Kidney (tissue), 14 donors: ENCODE results near the gene LAMB3. TPM values are rescaled to one million over a fixed set of nuclear protein-coding genes. Genes with fewer than 3 reads are reported as not detected.

ENCODE experiments used
- DNase-seq, 5 donors: peaks; one replicate each; pipeline ENCODE4 v3.0.0-alpha.2; 2013 to 2020
- FAIRE-seq: peaks from 2 replicates; lab custom pipeline; 2012; peaks lifted over from hg19 to GRCh38; lab: Jason Lieb, UNC
- H3K27ac ChIP-seq, 2 donors: one replicate each; pipeline ENCODE4 v1.7.0; 2013; ENCODE audit warnings: low read depth in 2 of 2, low read length in 2 of 2, inconsistent platforms in 1 of 2
- H3K27me3 ChIP-seq: one replicate; pipeline ENCODE4 v1.7.1; 2013; ENCODE audit warnings: low read length, inconsistent platforms; ENCODE audit not compliant: control insufficient read depth, insufficient read depth
- H3K36me3 ChIP-seq, 3 donors: one replicate each; pipeline versions ENCODE4 v1.7.0 to v1.7.1; 2013; ENCODE audit warnings: low read length in 3 of 3, control low read depth in 1 of 3, inconsistent platforms in 1 of 3; ENCODE audit not compliant: insufficient read depth in 3 of 3, control insufficient read depth in 2 of 3
- H3K4me1 ChIP-seq, 3 donors: one replicate each; pipeline versions ENCODE4 v1.7.0 to v1.7.1; 2013; ENCODE audit warnings: low read length in 3 of 3, inconsistent platforms in 1 of 3, low read depth in 1 of 3; ENCODE audit not compliant: control insufficient read depth in 2 of 3, insufficient read depth in 2 of 3
- H3K4me3 ChIP-seq, 3 donors: one replicate each; pipeline versions ENCODE4 v1.7.0 to v1.8.1; 2013; ENCODE audit warnings: low read length in 3 of 3, control low read depth in 1 of 3, inconsistent platforms in 1 of 3
- H3K9ac ChIP-seq, 3 donors: one replicate each; pipeline versions ENCODE4 v1.7.0 to v1.7.1; 2013; ENCODE audit warnings: low read length in 3 of 3, control low read depth in 1 of 3, inconsistent platforms in 1 of 3
- H3K9me3 ChIP-seq, 3 donors: one replicate each; pipeline versions ENCODE4 v1.7.0 to v1.7.1; 2013; ENCODE audit warnings: low read length in 3 of 3, control low read depth in 1 of 3, inconsistent platforms in 1 of 3; ENCODE audit not compliant: control insufficient read depth in 2 of 3, insufficient read depth in 1 of 3
- intact Hi-C: fragments of 100-400 bp; cut with DNase I; formaldehyde crosslinking; loops from one replicate; pipeline ENCODE4 v1.11.1; 2022
- polyA plus RNA-seq: library from polyadenylated mRNA; stranded (reverse); fragments of 350-450 nt; fragmentation: Illumina TruSeq; extraction: RNeasy Lipid Tissue Mini Kit (QIAGEN cat#74804); gene quantifications from one replicate; pipeline ENCODE4 v1.2.3, GENCODE V29; 2014; ENCODE audit warnings: low read depth, low replicate concordance; ENCODE audit not compliant: insufficient read depth
- total RNA-seq: library from RNA; stranded (reverse); fragmentation: NEBNext Ultra II Directional; extraction: Animal tissue kit (Norgen Biotek cat#: 25700); gene quantifications from one replicate; pipeline ENCODE4 v1.2.1, GENCODE V29; 2021
- TF ChIP-seq, protein P1 (sequence below): IDR thresholded peaks from 3 replicates; pipeline ENCODE4 v1.5.1; 2012; ENCODE audit warnings: mild to moderate bottlenecking, moderate library complexity, borderline replicate concordance; ENCODE audit not compliant: insufficient read depth; ENCODE audit errors: extremely low read depth
- donor health status: control.
- donor health status: control.
- donor health status: control.
- donor health status: control.
- donor health status: control.
- donor health status: DM: yes; HTN: yes; CAD: no.
- donor health status: Normal renal cell carcinoma (clear cell type).

LAMB3 gene
- total and polyA plus RNA-seq, 2 donors from 2014 or later: 2.5 to 59.7 TPM

DNA sequence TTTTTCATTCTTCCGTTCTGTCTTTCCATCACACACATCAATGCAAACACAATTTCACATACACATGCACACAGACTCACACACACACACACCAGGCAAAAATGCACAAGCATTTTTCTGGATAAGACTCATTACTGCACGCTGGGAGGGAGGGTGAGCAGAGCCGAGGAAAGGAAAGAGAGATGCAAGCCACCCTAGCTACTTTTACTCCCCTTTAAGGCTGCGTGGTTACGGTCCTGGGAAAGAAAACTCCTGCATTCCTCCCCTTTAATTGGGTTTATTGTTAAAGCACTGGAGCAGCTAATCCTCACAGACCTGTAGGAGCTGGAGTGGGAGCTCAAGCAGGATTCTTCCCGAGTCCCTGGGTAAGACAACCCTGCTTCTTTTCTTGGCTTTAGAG is 68.8 kb downstream of the LAMB3 start, which contains the start of gene CAMK1G:
CAMK1G (plus strand) TSS at position 307 of the 400 bp plus-strand sequence. CDS start 11,270 bp downstream, outside the sequence.
- H3K36me3 ChIP-seq: no peaks in the 10 kb centered on the region
- no peak within 1 kb of the TSS for H3K27ac ChIP-seq
- H3K9ac ChIP-seq: peak within 1 kb of the TSS; percentile 1 to 38 (median 37)
- intact Hi-C loops: no loop called here
- TF ChIP-seq, protein P1, sequence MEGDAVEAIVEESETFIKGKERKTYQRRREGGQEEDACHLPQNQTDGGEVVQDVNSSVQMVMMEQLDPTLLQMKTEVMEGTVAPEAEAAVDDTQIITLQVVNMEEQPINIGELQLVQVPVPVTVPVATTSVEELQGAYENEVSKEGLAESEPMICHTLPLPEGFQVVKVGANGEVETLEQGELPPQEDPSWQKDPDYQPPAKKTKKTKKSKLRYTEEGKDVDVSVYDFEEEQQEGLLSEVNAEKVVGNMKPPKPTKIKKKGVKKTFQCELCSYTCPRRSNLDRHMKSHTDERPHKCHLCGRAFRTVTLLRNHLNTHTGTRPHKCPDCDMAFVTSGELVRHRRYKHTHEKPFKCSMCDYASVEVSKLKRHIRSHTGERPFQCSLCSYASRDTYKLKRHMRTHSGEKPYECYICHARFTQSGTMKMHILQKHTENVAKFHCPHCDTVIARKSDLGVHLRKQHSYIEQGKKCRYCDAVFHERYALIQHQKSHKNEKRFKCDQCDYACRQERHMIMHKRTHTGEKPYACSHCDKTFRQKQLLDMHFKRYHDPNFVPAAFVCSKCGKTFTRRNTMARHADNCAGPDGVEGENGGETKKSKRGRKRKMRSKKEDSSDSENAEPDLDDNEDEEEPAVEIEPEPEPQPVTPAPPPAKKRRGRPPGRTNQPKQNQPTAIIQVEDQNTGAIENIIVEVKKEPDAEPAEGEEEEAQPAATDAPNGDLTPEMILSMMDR: no peak
- peak in 4 of 5 donors; percentile 72 to 93 (median 88) for DNase-seq
- no peak for FAIRE-seq
- H3K27me3 ChIP-seq: no peaks in the 10 kb centered on the region
- H3K9me3 ChIP-seq: no peaks in the 10 kb centered on the region
- H3K4me1 ChIP-seq: peaks cover 0 to 14% (median 6%) of the 10 kb centered on the region in 3 donors
- H3K4me3 ChIP-seq: peak within 1 kb of the TSS; percentile 56 to 64 (median 59)

DNA sequence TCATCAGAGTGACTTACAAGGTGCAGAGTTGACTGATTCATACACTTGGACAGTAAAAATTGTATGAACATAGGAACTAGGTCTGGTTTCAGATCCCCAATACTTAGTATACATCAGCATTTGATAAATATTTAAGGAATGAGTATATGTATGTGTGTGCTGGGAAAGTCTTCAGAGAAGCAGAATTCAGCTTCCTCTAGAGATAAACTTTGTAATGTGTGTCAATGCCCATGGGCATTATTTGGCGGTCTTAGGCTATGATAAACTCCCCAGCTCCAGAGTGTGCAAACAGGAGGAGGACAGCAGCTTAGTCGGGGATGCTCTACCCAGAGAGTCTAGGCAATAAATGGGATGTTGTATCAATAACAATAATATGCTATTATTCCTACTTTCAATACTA is 71.6 kb downstream of the LAMB3 start:
- H3K27me3 ChIP-seq: no peaks in the 10 kb centered on the region
- FAIRE-seq: no peak
- peaks cover 0 to 7% (median 2%) of the 10 kb centered on the region in 3 donors for H3K4me1 ChIP-seq
- DNase-seq: no peak
- no peaks in the 10 kb centered on the region for H3K9me3 ChIP-seq
- no peaks in the 10 kb centered on the region for H3K36me3 ChIP-seq
- no peak overlapping the region for H3K9ac ChIP-seq
- no peak overlapping the region for H3K4me3 ChIP-seq
- TF ChIP-seq, protein P1: no peak
- H3K27ac ChIP-seq: no peak overlapping the region
- intact Hi-C loops: no loop called here

DNA sequence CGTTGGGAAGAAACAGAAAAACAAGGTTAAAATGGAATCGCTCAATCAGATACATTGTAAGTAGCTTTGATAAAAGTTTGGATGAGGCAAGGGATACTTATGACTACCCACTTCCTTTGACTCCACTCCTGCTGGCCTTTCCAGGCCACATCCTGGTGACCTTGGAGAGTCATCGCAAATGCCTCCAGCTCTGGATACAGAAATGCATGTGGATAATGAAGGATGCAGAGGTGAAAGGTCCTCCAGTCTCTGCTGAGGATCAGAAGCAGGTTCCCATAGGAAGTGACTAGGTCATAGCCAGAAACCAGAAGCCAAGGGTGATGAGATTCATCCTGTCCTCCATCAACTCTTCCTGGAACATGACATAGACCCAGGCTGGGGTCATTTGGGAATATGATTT is 74.9 kb downstream of the LAMB3 start:
- H3K4me3 ChIP-seq: no peak overlapping the region
- intact Hi-C loops: loop anchor here (5.0 to 10.0 kb wide), 2 partner anchors 47 to 120 kb away; no protein-coding TSS in a partner anchor
- no peak overlapping the region for H3K27ac ChIP-seq
- no peak for DNase-seq
- H3K4me1 ChIP-seq: no peaks in the 10 kb centered on the region
- no peak overlapping the region for H3K9ac ChIP-seq
- TF ChIP-seq, protein P1: no peak
- FAIRE-seq: no peak
- no peaks in the 10 kb centered on the region for H3K36me3 ChIP-seq
- no peaks in the 10 kb centered on the region for H3K27me3 ChIP-seq
- H3K9me3 ChIP-seq: no peaks in the 10 kb centered on the region
